ENCODE results near the gene HKDC1. TPM values are rescaled to one million over a fixed set of nuclear protein-coding genes. Genes with fewer than 3 reads are reported as not detected.
"Not testable (repeated sequence)": the region's sequence is repeated elsewhere in the genome, so short reads cannot be mapped to it uniquely, and the experiment has no call there.

HKDC1 gene
- total RNA-seq, 1 donor from 2014 or later = not detected

- H3K4me3 ChIP-seq = no peak overlapping the region
- H3K27me3 ChIP-seq (ENCODE audit: low read depth) = no peaks in the 10 kb centered on the region
- no peak for DNase-seq
- no peak for TF ChIP-seq CTCF (IDR thresholded peaks at IDR 0.05; ENCODE audit: borderline replicate concordance)
- H3K27ac ChIP-seq (replicated peaks) = no peak overlapping the region
- no peaks in the 10 kb centered on the region for H3K36me3 ChIP-seq
- no peaks in the 10 kb centered on the region for H3K4me1 ChIP-seq
- peaks cover 8% of the 10 kb centered on the region for H3K9me3 ChIP-seq (replicated peaks)
- intact Hi-C loops (cut with micrococcal nuclease) = no loop called here
Observed at GRCh38 chr10:69247313-69247710, 27.2 kb downstream of the HKDC1 start.

- H3K9me3 ChIP-seq (replicated peaks) = peaks cover 8% of the 10 kb centered on the region
- H3K36me3 ChIP-seq = no peaks in the 10 kb centered on the region
- TF ChIP-seq CTCF (IDR thresholded peaks at IDR 0.05; ENCODE audit: borderline replicate concordance) = no peak
- intact Hi-C loops (cut with micrococcal nuclease) = no loop called here
- DNase-seq = no peak
- no peak overlapping the region for H3K27ac ChIP-seq (replicated peaks)
- no peaks in the 10 kb centered on the region for H3K27me3 ChIP-seq (ENCODE audit: low read depth)
- H3K4me1 ChIP-seq = no peaks in the 10 kb centered on the region
- no peak overlapping the region for H3K4me3 ChIP-seq
Observed at GRCh38 chr10:69248117-69248730, 28.1 kb downstream of the HKDC1 start.

GRCh38 chr10:69250041-69250440, 29.9 kb downstream of the HKDC1 start:
- Histone ChIP-seq H3K4me1 (no peaks in the 10 kb centered on the region), H3K27ac (replicated peaks) (no peak overlapping the region), H3K9me3 (replicated peaks) (peaks cover 8% of the 10 kb centered on the region), H3K4me3 (no peak overlapping the region), H3K36me3 (no peaks in the 10 kb centered on the region), H3K27me3 (ENCODE audit: low read depth) (no peaks in the 10 kb centered on the region)
- DNase-seq = no peak
- intact Hi-C loops (cut with micrococcal nuclease) = no loop called here
- no peak for TF ChIP-seq CTCF (IDR thresholded peaks at IDR 0.05; ENCODE audit: borderline replicate concordance)

GRCh38 chr10:69251417-69251816, 31.3 kb downstream of the HKDC1 start:
- H3K27me3 ChIP-seq (ENCODE audit: low read depth); H3K36me3 ChIP-seq; H3K27ac ChIP-seq (replicated peaks); H3K4me3 ChIP-seq; H3K9me3 ChIP-seq (replicated peaks); DNase-seq; intact Hi-C loops (cut with micrococcal nuclease); H3K4me1 ChIP-seq: not testable (repeated sequence)

- H3K36me3 ChIP-seq = no peaks in the 10 kb centered on the region
- H3K27ac ChIP-seq (replicated peaks) = no peak overlapping the region
- peaks cover 8% of the 10 kb centered on the region for H3K9me3 ChIP-seq (replicated peaks)
- no peak for DNase-seq
- intact Hi-C loops (cut with micrococcal nuclease) = no loop called here
- H3K4me3 ChIP-seq = no peak overlapping the region
- H3K27me3 ChIP-seq (ENCODE audit: low read depth) = no peaks in the 10 kb centered on the region
- H3K4me1 ChIP-seq = no peaks in the 10 kb centered on the region
- no peak for TF ChIP-seq CTCF (IDR thresholded peaks at IDR 0.05; ENCODE audit: borderline replicate concordance)
Observed at GRCh38 chr10:69253171-69253570, 33.0 kb downstream of the HKDC1 start.

GRCh38 chr10:69254877-69255276, 34.7 kb downstream of the HKDC1 start:
- Histone ChIP-seq H3K4me1 (no peaks in the 10 kb centered on the region), H3K27me3 (ENCODE audit: low read depth) (no peaks in the 10 kb centered on the region), H3K4me3 (no peak overlapping the region), H3K9me3 (replicated peaks) (peaks cover 8% of the 10 kb centered on the region), H3K27ac (replicated peaks) (no peak overlapping the region), H3K36me3 (no peaks in the 10 kb centered on the region)
- no peak for DNase-seq
- intact Hi-C loops (cut with micrococcal nuclease) = no loop called here
- no peak for TF ChIP-seq CTCF (IDR thresholded peaks at IDR 0.05; ENCODE audit: borderline replicate concordance)

Data from left ventricle myocardium inferior (tissue), 1 donor.